Activated CD8-positive, alpha-beta memory T cell treated with anti-CD3 and anti-CD28 coated beads, Interleukin-2, amount 10 ng/mL, durations not matched to agents 7 days and 5 days (primary cell): ENCODE data around the gene MSANTD2. TPM values are rescaled to one million over a fixed set of nuclear protein-coding genes. Genes with fewer than 3 reads are reported as not detected.

Experiments
- ATAC-seq: fragments of 150-1000 bp; cut with Tn5 transposase; one replicate; pipeline ENCODE4 v1.10.0; 2021; ENCODE audit warnings: moderate library complexity
- CTCF ChIA-PET: fragments of 350-600 bp; sonication (Branson Sonifier 250); formaldehyde crosslinking; loops from one replicate; lab custom pipeline; 2021; ENCODE audit warnings: antibody characterized with exemption; lab: Charles Lee
- DNase-seq: peaks from one replicate; pipeline ENCODE4 v3.0.0-alpha.2; 2020
- H3K27ac Mint-ChIP-seq: one replicate; pipeline ENCODE4 v1.8.0; 2021; ENCODE audit warnings: mild to moderate bottlenecking, mixed read lengths
- H3K27me3 Mint-ChIP-seq: one replicate; pipeline ENCODE4 v1.8.0; 2021; ENCODE audit warnings: mixed read lengths
- H3K36me3 Mint-ChIP-seq: one replicate; pipeline ENCODE4 v1.8.0; 2021; ENCODE audit warnings: mild to moderate bottlenecking, mixed read lengths
- H3K4me1 Mint-ChIP-seq: one replicate; pipeline ENCODE4 v1.8.0; 2021; ENCODE audit warnings: mixed read lengths
- H3K4me3 Mint-ChIP-seq: one replicate; pipeline ENCODE4 v1.8.0; 2021; ENCODE audit warnings: mild to moderate bottlenecking, moderate library complexity, mixed read lengths
- H3K9me3 Mint-ChIP-seq: one replicate; pipeline ENCODE4 v1.8.0; 2022; ENCODE audit warnings: low read depth, mixed read lengths
- total RNA-seq, 2 experiments: library from RNA; stranded (reverse); gene quantifications; one replicate each; pipeline ENCODE4 v1.2.3, GENCODE V29; 2021

MSANTD2 gene
- total RNA-seq, 2 experiments from 2014 or later = 8.5 to 10.2 TPM

DNA sequence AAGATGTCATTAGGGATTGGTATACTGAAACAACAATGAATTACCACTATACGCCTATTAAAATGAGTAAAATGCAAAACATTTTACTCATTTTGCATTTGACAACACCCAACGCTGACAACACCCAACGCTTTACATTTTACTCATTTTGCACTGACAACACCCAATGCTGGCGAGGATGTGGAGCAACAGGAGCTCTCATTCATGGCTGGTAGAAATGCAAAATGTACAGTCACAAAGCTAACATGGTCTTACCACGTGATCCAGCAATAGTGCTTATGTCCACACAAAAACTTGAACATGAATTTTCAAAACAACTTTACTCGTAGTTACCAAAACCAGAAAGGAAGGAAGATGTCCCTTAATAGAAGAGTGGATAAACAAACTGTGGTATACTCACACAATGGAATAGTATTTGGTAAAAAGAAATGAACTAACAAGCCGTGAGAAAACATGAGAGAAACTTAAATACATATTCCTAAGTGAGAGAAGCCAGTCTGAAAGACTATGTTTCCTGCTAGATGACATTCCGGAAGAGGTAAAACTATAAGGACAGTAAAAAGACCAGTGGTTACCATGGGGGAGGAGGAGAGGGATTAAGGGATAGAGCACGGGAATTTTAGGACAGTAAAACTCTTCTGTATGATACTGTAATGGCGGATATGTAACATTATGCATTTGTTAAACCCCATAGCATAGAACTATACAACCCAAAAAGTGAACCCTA is 11.4 kb upstream of the MSANTD2 start:
- Mint-ChIP-seq H3K4me3 (no peak overlapping the region), H3K36me3 (no peaks in the 10 kb centered on the region), H3K27ac (no peak overlapping the region), H3K27me3 (peaks cover 52% of the 10 kb centered on the region), H3K4me1 (peaks cover 2% of the 10 kb centered on the region), H3K9me3 (no peaks in the 10 kb centered on the region)
- DNase-seq (no peak), ATAC-seq (no peak)
- CTCF ChIA-PET = interaction anchor here (0.5 kb wide), 1 partner anchor 39 kb away, joined by 3 read pairs; no protein-coding TSS in a partner anchor

DNA sequence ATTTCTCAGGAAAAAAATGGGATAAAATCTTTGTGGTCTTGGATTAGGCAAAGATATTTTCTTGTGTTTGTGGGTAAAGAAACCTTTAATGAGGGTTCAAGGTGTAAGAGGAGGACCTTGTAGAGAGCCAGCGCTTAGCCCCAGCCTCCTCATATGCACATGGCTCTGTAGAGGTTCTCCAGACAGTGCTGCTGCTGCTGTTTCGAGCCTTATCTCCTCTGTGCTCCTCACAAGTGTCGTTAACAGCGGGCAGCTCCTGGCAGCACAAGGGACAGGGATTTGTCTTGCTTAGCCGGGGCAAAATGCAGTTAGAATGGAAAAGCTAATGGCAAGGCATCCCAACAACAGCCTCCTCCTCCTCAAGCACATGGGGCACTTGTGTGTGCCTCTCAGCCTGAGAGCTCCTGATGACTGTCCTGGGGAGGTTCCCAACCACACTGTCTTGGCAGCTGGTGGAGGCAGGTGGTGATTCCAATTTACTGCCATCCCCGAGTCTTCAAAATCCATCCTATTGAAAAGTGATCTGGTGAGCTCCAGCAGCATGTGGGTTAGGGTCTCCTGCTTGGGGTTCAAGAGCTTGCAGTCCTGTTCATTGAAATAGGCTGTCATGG is 7.6 kb upstream of the MSANTD2 start:
- CTCF ChIA-PET = interaction anchor here (1.3 kb wide), 1 partner anchor 62 kb away, joined by 3 read pairs; no protein-coding TSS in a partner anchor
- no peak overlapping the region for H3K27ac Mint-ChIP-seq
- no peaks in the 10 kb centered on the region for H3K36me3 Mint-ChIP-seq
- no peaks in the 10 kb centered on the region for H3K4me1 Mint-ChIP-seq
- no peaks in the 10 kb centered on the region for H3K9me3 Mint-ChIP-seq
- ATAC-seq (no peak), DNase-seq (no peak)
- no peak overlapping the region for H3K4me3 Mint-ChIP-seq
- H3K27me3 Mint-ChIP-seq = peaks cover 28% of the 10 kb centered on the region

DNA sequence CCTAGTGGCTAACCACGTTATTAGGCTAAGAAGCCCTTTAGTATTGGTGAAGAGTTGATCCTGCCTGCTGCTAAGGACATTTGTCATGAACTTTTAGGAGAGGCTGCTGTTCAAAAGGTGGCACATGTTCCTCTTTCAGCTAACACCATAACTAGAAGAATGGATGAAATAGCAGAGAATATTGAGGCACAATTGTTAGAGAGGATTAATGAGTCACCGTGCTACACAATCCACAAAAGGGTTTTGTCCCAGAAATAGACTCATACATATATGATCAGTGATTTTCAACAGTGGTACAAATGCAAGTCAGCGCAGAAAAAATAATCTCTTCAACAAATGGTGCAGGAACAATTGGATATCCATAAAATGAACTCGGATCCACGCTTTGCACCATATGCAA is 7.0 kb upstream of the MSANTD2 start:
- Mint-ChIP-seq H3K27ac (no peak overlapping the region), H3K36me3 (no peaks in the 10 kb centered on the region), H3K4me3 (no peak overlapping the region), H3K27me3 (peaks cover 25% of the 10 kb centered on the region), H3K9me3 (no peaks in the 10 kb centered on the region), H3K4me1 (no peaks in the 10 kb centered on the region)
- DNase-seq (no peak), ATAC-seq (no peak)
- CTCF ChIA-PET = interaction anchor here (1.3 to 2.2 kb wide), 2 partner anchors 13 to 44 kb away, joined by 5 to 10 read pairs; no protein-coding TSS in a partner anchor

DNA sequence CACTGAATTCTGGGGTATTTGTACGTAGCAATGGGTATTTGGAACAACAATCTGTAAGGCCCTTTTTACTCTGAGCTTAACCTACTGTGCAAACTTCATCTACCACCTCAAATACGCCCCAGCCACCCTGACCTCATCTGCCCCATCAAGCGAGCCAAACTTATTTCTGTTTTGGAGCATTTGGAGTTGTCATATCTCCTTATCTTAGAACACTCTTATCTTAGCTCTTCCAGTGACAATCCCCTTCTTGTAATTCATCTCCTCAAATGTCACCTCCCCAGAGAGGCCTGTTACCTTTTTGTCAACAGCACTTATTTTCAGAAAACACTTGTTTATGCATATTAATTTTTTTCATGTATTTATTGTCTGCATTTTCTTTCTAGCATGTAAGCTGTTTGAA is 4.7 kb upstream of the MSANTD2 start:
- CTCF ChIA-PET = interaction anchor here (1.0 to 2.2 kb wide), 4 partner anchors 9 to 46 kb away, joined by 4 to 10 read pairs (median 4); no protein-coding TSS in a partner anchor
- peaks cover 11% of the 10 kb centered on the region for H3K27me3 Mint-ChIP-seq
- no peaks in the 10 kb centered on the region for H3K9me3 Mint-ChIP-seq
- H3K36me3 Mint-ChIP-seq = no peaks in the 10 kb centered on the region
- DNase-seq (no peak), ATAC-seq (no peak)
- H3K4me3 Mint-ChIP-seq = no peak overlapping the region
- H3K27ac Mint-ChIP-seq = no peak overlapping the region
- H3K4me1 Mint-ChIP-seq = peaks cover 11% of the 10 kb centered on the region

DNA sequence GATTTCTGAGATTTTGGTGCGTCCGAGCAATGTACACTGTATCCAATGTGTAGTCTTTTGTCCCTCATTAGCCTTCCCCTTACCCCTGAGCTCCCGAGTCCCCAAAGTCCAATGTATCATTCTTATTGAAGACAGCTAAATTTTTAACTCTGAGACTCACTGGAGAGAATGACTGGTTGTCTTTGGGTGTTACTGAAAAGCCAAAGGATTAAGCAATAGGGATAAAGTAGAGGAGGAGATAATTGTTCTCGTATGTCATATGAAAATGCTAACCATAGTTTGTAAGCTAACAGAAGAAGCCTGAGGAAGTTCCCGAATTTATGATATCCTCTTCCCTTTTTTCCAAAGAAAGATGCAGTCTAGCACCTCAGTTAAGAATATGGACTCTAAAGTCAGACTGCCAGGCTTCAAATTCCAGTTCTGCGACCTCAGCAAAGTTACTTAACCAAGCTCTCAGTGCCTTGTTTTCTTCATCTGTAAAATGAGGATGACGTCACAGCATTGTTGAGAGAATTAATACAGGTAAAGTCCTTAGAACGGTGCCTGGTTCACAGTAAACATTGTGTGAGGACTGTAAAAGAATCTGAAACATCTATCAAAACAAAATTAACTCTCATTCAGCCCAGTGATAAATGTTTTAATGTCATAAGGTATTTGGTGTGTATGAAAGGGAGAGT is 1.6 kb upstream of the MSANTD2 start:
- DNase-seq (no peak), ATAC-seq (no peak)
- Mint-ChIP-seq H3K9me3 (no peaks in the 10 kb centered on the region), H3K4me3 (peak overlapping the region; percentile 16), H3K4me1 (peaks cover 25% of the 10 kb centered on the region), H3K27ac (no peak overlapping the region), H3K27me3 (peaks cover 2% of the 10 kb centered on the region), H3K36me3 (no peaks in the 10 kb centered on the region)
- CTCF ChIA-PET = interaction anchor here (0.9 to 15.2 kb wide), 8 partner anchors 9 to 160 kb away, joined by 3 to 216 read pairs (median 20); partner anchors contain the start of gene ESAM

DNA sequence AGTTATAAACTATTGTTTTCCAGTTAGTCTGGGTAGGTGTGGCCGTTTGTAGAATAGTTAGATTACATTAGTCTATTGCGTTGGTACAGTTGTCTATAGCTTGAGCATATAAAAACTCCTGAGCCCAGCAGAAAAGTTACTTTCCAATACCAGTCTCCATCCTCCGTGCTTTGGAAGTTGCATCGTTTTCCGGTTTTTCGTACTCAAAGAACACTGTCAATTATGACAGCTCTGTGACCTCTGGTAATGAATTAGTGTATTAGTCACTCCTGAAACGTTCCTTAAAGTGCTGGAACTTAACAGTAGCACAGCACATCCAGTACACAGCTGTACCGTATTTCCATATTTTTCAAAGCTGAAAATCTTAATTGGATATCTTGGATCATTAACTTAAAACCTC is 808 bp upstream of the MSANTD2 start:
- Mint-ChIP-seq H3K36me3 (no peaks in the 10 kb centered on the region), H3K27ac (peak overlapping the region; percentile 81), H3K9me3 (no peaks in the 10 kb centered on the region), H3K4me3 (peak overlapping the region; percentile 79), H3K4me1 (peaks cover 25% of the 10 kb centered on the region), H3K27me3 (peaks cover 2% of the 10 kb centered on the region)
- ATAC-seq = no peak
- CTCF ChIA-PET = interaction anchor here (0.9 to 15.2 kb wide), 12 partner anchors 8 to 159 kb away, joined by 3 to 216 read pairs (median 4); partner anchors contain the start of genes ESAM, SIAE and SPA17
- DNase-seq = no peak

DNA sequence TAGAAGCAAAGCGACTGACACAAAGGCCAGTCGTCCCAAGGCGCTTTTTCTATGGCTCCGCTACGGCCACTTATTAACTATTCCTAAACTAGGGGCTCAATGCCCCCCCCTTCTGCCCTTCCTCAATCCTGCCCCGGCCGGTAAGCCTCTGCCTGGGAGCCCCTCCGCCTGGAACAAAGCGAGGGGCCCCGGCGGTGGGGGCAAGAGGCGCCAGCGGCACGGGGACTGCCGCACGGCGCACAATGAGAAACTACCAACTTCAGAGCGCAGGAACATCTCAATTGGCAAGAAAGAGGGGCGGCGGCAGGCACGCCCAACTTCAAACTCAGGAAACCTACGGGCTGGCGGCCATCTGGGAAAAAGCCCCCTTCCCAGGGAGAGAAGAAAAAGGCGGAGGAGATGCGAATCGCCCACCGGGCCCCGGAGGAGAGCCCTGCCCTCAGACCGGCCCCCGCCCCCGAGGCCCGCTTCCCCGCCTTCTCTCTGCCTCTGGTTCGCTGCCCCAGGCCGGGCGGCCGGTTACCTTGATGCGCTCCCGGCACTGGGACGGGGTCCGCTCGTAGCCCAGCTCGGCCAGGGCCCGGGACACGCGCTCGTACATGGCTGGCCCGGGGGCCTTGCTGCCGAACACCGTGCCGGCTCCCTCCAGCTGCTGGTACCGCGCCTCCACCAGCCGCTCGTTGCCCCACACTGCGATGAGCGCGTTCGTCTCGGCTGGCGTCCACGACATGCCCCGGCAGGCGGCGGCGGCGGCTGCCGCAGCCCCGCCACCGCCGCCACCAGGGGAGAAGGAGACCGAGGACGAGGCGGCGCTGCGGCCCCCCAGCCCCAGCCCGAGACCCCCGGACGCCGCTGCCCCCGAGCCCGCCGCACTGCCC is 619 bp downstream of the MSANTD2 start:
- DNase-seq (peak; percentile 61), ATAC-seq (peak; percentile 69)
- CTCF ChIA-PET = interaction anchor here (0.7 to 15.2 kb wide), 10 partner anchors 9 to 151 kb away, joined by 3 to 216 read pairs (median 5); partner anchors contain the start of gene ESAM
- Mint-ChIP-seq H3K4me1 (peaks cover 25% of the 10 kb centered on the region), H3K4me3 (peak overlapping the region; percentile 82), H3K27me3 (peaks cover 2% of the 10 kb centered on the region), H3K9me3 (no peaks in the 10 kb centered on the region), H3K36me3 (no peaks in the 10 kb centered on the region), H3K27ac (peak overlapping the region; percentile 90)

DNA sequence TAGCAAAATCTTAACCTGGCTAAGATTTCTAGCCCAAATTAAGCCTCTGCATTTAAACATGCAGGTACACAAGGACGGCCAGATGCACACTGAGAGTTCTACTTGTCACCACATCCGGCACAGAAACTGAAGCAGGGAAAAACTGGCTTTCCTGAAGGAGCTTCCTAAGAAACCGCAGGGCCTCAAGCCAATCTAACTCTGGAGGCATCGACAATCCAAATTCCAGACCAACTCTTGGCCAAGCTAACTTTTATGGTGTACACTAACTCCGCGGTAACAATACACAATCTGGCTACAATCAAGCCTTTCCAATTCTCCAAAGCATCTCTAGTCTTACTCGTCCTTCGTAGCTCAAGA is 1.2 kb downstream of the MSANTD2 start:
- no peaks in the 10 kb centered on the region for H3K36me3 Mint-ChIP-seq
- no peaks in the 10 kb centered on the region for H3K9me3 Mint-ChIP-seq
- peak overlapping the region; percentile 82 for H3K4me3 Mint-ChIP-seq
- CTCF ChIA-PET = interaction anchor here (0.9 to 15.2 kb wide), 8 partner anchors 10 to 129 kb away, joined by 3 to 216 read pairs (median 20); partner anchors contain the start of gene ESAM
- peak overlapping the region; percentile 90 for H3K27ac Mint-ChIP-seq
- H3K4me1 Mint-ChIP-seq = peaks cover 28% of the 10 kb centered on the region
- no peak for ATAC-seq
- H3K27me3 Mint-ChIP-seq = peaks cover 2% of the 10 kb centered on the region
- peak; percentile 46 for DNase-seq

DNA sequence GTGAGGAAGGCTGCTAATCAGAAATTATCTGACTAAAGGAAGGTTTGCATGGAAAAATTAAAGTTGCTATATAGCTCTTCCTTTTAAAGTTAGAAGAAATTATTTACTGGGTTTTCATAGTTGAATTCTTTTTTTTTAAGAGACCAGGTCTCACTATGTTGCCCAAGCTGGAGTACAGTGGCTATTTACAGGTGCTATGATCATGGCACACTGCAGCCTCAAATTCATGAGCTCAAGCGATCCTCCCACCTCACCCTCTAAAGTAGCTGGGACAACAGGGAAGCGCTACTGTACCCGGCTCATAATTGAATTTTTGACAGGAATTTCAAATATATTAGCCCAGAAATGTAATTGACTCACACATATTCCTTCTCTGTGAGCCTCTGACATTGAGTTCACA is 3.9 kb downstream of the MSANTD2 start:
- Mint-ChIP-seq H3K36me3 (no peaks in the 10 kb centered on the region), H3K27me3 (no peaks in the 10 kb centered on the region), H3K9me3 (no peaks in the 10 kb centered on the region), H3K4me1 (peaks cover 40% of the 10 kb centered on the region), H3K4me3 (no peak overlapping the region), H3K27ac (no peak overlapping the region)
- CTCF ChIA-PET = interaction anchor here (0.8 to 15.2 kb wide), 4 partner anchors 34 to 126 kb away, joined by 3 to 216 read pairs (median 44); partner anchors contain the start of gene ESAM
- no peak for ATAC-seq
- DNase-seq = no peak

DNA sequence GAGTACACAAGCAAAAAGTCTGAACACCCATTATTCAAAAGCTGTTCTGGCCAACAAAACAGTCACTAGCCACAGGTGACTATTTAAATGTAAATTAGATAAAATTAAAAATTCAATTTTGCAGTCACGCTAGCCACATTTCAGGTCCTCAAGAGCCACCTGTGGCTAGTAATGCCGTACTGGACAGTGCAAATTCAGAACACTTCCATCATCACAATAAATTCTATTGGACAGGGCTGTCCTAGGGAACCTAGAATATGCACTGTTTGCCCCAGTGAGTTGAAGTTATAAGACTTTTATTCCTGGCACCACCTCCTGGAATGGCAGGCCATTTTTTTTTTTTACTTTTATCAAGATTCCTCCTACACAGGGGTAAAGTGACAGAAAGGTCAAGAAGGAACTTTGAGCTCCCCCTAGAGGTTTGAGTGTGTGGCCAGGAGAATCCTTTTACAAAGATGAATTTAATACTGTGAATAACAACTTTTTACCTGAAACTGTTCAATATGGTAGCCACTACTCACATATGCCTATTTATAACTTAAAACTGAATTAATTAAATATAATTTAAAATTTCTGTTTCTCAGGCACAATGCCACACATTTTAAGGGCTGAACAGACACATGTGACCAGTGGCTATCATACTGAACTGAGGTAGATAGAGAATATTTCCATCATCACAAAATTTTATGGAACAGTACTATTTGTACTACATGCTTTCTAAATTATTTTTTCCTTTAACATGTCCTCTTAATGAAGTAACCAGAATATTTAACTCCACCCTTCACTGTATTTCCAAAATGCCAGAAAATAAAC is 6.5 kb downstream of the MSANTD2 start:
- ATAC-seq (peak; percentile 57), DNase-seq (no peak)
- CTCF ChIA-PET = interaction anchor here (0.7 to 15.2 kb wide), 32 partner anchors 8 to 1099 kb away, joined by 3 to 216 read pairs (median 4); partner anchors contain the start of genes ESAM, NRGN, SIAE and SPA17
- no peaks in the 10 kb centered on the region for H3K9me3 Mint-ChIP-seq
- H3K4me3 Mint-ChIP-seq = no peak overlapping the region
- peaks cover 36% of the 10 kb centered on the region for H3K4me1 Mint-ChIP-seq
- no peaks in the 10 kb centered on the region for H3K27me3 Mint-ChIP-seq
- H3K27ac Mint-ChIP-seq = no peak overlapping the region
- H3K36me3 Mint-ChIP-seq = no peaks in the 10 kb centered on the region

DNA sequence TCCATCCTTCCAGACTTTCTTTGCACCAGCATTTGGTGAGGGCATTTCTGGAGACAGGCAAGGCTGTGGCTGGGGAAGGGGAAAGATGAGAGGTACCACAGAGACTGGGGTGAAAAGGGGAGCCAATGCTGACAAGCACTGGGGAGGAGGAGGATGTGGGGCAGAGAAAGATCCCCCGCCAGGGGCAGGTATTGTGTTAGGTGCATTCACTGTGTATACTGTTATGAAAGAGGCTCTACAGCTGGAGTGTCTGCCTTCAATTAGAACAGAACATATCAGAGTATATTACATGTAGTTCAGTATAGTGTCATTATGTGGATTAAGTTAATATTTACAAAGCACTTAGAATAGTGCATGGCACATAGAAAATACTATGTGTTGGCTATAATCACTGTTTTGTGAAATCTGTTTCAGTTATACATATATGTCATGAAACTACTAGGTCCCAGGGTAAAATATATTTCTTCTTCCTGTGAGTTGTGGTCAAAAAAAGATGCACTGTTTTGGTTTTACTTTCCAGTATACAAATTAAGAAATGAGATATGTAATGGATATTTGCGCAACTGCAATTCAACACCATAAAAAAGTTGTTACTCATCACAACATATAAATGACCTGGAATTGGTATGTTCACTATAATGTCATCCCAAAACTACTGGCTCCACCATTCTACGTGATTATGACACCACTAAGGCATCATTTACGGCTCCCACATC is 8.4 kb downstream of the MSANTD2 start:
- Mint-ChIP-seq H3K4me1 (peaks cover 27% of the 10 kb centered on the region), H3K27me3 (no peaks in the 10 kb centered on the region), H3K36me3 (no peaks in the 10 kb centered on the region), H3K9me3 (no peaks in the 10 kb centered on the region), H3K4me3 (no peak overlapping the region), H3K27ac (no peak overlapping the region)
- DNase-seq = no peak
- CTCF ChIA-PET = interaction anchor here (1.3 to 15.2 kb wide), 6 partner anchors 9 to 122 kb away, joined by 4 to 216 read pairs (median 12); partner anchors contain the start of genes ESAM, MSANTD2, SIAE and SPA17
- peak; percentile 36 for ATAC-seq
